ENCODE measurements around the gene WDR90.
"Not testable (repeated sequence)": the region's sequence is repeated elsewhere in the genome, so short reads cannot be mapped to it uniquely, and the experiment has no call there.

Gene WDR90

GRCh38 chr16:678209-678857 lies 29.2 kb downstream of the WDR90 start:
- no peak for DNase-seq

GRCh38 chr16:678858-679813 lies 30.0 kb downstream of the WDR90 start:
- DNase-seq, result peak in 2 of 4 experiments; percentile 46 to 62

- DNase-seq, result peak; percentile 87 to 97 (median 95)
Measured at GRCh38 chr16:679814-680624, 30.9 kb downstream of the WDR90 start, which contains the start of gene STUB1. STUB1 (plus strand) TSS chr16:680410; CDS start chr16:680526, 116 bp downstream.

- no peak for DNase-seq
Measured at GRCh38 chr16:680625-680945, 31.4 kb downstream of the WDR90 start.

- no peak for DNase-seq
Measured at GRCh38 chr16:680967-681745, 32.0 kb downstream of the WDR90 start.

- no peak for DNase-seq
Measured at GRCh38 chr16:681746-682427, 32.7 kb downstream of the WDR90 start.

- no peak for DNase-seq
Measured at GRCh38 chr16:682493-683395, 33.6 kb downstream of the WDR90 start.

GRCh38 chr16:683396-684070 lies 34.4 kb downstream of the WDR90 start:
- no peak for DNase-seq

- peak; percentile 86 to 94 (median 91) for DNase-seq
Measured at GRCh38 chr16:684071-684794, 35.1 kb downstream of the WDR90 start, which contains the start of gene JMJD8. JMJD8 (minus strand) TSS chr16:684334; CDS start chr16:684319, 15 bp downstream.

GRCh38 chr16:684961-685696 lies 36.0 kb downstream of the WDR90 start:
- no peak for DNase-seq

GRCh38 chr16:685967-686366 lies 36.8 kb downstream of the WDR90 start:
- no peak for DNase-seq

- no peak for DNase-seq
Measured at GRCh38 chr16:686459-687260, 37.5 kb downstream of the WDR90 start.

GRCh38 chr16:687499-687898 lies 38.3 kb downstream of the WDR90 start:
- DNase-seq, result no peak

GRCh38 chr16:689175-689897 lies 40.2 kb downstream of the WDR90 start:
- no peak for DNase-seq

- not testable (repeated sequence) for DNase-seq
Measured at GRCh38 chr16:691242-691641, 42.1 kb downstream of the WDR90 start.

- no peak for DNase-seq
Measured at GRCh38 chr16:692356-693108, 43.4 kb downstream of the WDR90 start.

Data from activated naive CD4-positive, alpha-beta T cell (primary cell).